ENCODE measurements around the gene TMEM183A.

- TF ChIP-seq CTCF (IDR thresholded peaks at IDR 0.05) = no peak
- TF ChIP-seq POLR2A (IDR thresholded peaks at IDR 0.05) = no peak
- TF ChIP-seq POLR2AphosphoS5 (IDR thresholded peaks at IDR 0.05) = no peak
Measured at GRCh38 chr1:203059485-203059884, 52.3 kb downstream of the TMEM183A start.

Measured in transverse colon (tissue), 4 donors.